ENCODE data around the gene ARHGAP19.

The ARHGAP19 gene

DNA sequence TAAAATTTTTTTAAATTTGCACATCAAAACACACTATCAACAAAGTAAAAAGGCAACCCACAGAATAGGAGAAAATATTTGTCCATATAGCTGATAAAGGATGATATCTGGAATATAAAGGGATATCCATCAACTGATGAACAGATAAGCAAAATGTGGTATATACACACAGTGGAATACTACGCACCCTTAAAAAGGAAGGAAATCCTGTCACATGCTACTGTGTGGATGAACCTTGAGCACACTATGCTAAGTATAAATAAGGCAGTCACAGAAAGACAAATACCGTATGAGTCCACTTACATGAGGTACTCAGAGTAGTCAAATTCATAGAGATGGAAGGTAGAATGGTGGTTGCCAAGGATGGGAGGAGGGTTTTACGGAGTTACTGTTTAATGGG is 37.7 kb downstream of the ARHGAP19 start:
- TF ChIP-seq, protein P1, sequence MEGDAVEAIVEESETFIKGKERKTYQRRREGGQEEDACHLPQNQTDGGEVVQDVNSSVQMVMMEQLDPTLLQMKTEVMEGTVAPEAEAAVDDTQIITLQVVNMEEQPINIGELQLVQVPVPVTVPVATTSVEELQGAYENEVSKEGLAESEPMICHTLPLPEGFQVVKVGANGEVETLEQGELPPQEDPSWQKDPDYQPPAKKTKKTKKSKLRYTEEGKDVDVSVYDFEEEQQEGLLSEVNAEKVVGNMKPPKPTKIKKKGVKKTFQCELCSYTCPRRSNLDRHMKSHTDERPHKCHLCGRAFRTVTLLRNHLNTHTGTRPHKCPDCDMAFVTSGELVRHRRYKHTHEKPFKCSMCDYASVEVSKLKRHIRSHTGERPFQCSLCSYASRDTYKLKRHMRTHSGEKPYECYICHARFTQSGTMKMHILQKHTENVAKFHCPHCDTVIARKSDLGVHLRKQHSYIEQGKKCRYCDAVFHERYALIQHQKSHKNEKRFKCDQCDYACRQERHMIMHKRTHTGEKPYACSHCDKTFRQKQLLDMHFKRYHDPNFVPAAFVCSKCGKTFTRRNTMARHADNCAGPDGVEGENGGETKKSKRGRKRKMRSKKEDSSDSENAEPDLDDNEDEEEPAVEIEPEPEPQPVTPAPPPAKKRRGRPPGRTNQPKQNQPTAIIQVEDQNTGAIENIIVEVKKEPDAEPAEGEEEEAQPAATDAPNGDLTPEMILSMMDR (IDR thresholded peaks at IDR 0.05; ENCODE audit: borderline replicate concordance, control extremely low read depth, extremely low read depth, insufficient read depth, missing control alignments): no peak
- in situ Hi-C loops (cut with MboI; ENCODE audit: low sequenced_read_pairs, unreplicated experiment): no loop called here
- no peak for DNase-seq (ENCODE audit: low spot score)

DNA sequence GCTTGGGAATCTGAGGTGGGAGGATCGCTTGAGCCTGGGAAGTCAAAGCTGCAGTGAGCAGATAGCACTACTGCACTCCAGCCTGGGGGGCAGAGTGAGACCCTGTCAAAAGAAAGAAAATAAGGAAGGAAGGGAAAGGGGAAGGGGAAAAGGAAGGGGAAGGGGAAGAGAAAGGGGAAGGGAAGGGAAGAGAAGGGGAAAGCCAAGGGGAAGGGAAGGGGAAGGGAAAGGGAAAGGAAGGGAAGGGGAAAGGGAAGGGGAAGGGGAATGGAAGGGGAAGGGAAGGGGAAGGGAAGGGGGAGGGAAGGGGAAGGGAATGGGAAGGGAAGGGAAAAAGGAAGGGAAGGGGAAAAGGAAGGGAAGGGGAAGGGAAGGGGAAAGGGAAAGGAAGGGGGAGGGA is 41.5 kb downstream of the ARHGAP19 start:
- in situ Hi-C loops (cut with MboI; ENCODE audit: low sequenced_read_pairs, unreplicated experiment): no loop called here
- TF ChIP-seq, protein P1 (IDR thresholded peaks at IDR 0.05; ENCODE audit: borderline replicate concordance, control extremely low read depth, extremely low read depth, insufficient read depth, missing control alignments): no peak
- no peak for DNase-seq (ENCODE audit: low spot score)

DNA sequence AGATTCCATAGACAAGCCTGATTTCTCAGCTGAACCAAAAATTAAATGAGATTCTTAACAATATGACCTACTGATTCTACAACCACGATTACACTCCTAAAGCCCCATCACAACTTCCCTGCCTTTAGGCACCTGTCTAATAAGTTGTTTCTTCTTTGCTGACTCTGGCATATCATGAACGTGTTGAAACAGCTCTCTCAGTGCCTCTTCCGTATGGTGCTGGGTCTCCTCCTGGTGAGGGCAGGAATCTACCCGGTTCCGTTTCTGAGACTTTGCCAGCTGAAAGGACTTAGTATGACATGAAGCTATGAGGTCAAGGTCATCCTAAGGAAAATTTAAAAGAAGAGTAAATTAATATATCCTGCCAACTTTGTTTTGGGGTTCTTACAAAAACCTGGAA is 48.6 kb downstream of the ARHGAP19 start:
- in situ Hi-C loops (cut with MboI; ENCODE audit: low sequenced_read_pairs, unreplicated experiment): no loop called here
- DNase-seq (ENCODE audit: low spot score): no peak
- TF ChIP-seq, protein P1 (IDR thresholded peaks at IDR 0.05; ENCODE audit: borderline replicate concordance, control extremely low read depth, extremely low read depth, insufficient read depth, missing control alignments): no peak

DNA sequence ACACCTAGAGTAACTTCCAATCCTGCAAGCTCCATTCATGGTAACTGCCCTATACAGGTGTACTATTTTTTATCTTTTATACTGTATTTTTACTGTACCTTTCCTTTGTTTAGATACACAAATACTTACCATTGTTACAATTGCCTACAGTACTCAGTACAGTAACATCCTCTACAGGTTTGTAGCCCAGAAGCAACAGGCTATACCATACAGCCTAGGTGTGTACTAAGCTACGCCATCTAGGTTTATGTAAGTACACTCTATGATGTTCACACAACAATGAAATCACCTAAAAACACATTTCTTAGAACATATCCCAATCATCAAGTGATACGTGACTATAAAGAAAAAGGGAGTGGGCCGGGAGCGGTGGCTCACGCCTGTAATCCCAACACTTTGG is 53.6 kb downstream of the ARHGAP19 start:
- no peak for DNase-seq (ENCODE audit: low spot score)
- in situ Hi-C loops (cut with MboI; ENCODE audit: low sequenced_read_pairs, unreplicated experiment): no loop called here
- TF ChIP-seq, protein P1 (IDR thresholded peaks at IDR 0.05; ENCODE audit: borderline replicate concordance, control extremely low read depth, extremely low read depth, insufficient read depth, missing control alignments): no peak

DNA sequence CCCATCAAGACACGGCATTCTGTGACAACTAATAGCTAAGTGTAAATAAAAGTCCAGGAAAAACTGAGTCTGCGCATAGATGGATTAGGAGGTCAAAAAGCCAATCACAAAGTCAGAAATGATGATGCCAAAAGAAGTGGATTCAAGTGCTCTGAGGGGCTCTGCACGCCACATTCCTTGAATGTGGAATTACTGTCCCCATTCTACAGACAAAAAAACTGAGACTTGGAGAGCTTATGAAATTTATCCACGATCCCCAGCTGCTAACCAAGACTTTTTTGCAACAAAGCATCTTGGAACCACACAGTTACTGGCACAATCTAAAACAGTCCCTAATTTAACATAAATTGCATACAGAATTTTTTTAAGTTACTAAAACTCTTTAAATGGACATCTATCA is 57.1 kb downstream of the ARHGAP19 start:
- TF ChIP-seq, protein P1 (IDR thresholded peaks at IDR 0.05; ENCODE audit: borderline replicate concordance, control extremely low read depth, extremely low read depth, insufficient read depth, missing control alignments): no peak
- in situ Hi-C loops (cut with MboI; ENCODE audit: low sequenced_read_pairs, unreplicated experiment): no loop called here
- DNase-seq (ENCODE audit: low spot score): no peak

DNA sequence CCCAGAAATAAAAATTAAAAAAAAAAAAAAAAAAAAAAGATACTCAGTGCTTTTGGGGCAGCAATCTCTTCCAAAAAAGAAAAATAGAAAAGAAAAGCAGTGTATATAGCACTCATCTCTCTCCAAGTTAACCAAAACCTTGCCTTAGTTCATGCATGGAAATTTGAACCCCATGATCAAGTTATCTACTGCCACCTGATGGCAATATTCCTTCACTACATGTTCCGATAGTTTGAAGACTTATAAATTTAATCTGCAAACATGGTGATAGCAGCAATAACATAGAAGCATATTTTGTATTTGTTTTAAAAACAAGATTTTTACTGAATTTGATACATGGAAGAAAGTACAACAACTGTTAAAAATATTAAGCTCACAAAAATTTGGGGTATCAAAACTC is 58.0 kb downstream of the ARHGAP19 start:
- TF ChIP-seq, protein P1 (IDR thresholded peaks at IDR 0.05; ENCODE audit: borderline replicate concordance, control extremely low read depth, extremely low read depth, insufficient read depth, missing control alignments): peak; percentile 15
- DNase-seq (ENCODE audit: low spot score): no peak
- in situ Hi-C loops (cut with MboI; ENCODE audit: low sequenced_read_pairs, unreplicated experiment): no loop called here

DNA sequence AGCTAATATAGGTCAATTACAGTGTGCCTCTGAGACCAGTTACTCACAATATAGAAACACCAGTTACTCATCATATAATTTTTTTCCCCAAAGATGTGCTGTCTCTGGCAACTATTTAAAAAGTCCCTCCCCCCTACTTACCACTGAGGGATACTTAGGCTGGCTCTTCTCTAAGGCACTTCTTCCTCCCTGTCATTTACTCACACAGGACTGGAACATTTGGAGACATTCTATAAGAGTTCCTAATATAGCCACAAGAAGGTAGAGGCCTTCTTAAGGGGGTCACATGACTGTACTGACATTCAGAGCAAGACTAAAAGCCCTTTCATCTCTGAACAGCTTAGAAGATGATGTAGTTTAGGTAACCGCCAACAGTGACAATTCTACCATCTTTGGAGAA is 62.3 kb downstream of the ARHGAP19 start:
- DNase-seq (ENCODE audit: low spot score): no peak
- in situ Hi-C loops (cut with MboI; ENCODE audit: low sequenced_read_pairs, unreplicated experiment): no loop called here

More for the DNA sequence above, 62.3 kb downstream of the ARHGAP19 start:
- TF ChIP-seq, protein P1 (IDR thresholded peaks at IDR 0.05; ENCODE audit: borderline replicate concordance, control extremely low read depth, extremely low read depth, insufficient read depth, missing control alignments): no peak

Data from GM13976 (cell line).